HepG2 (cell line): ENCODE data around the gene OR4N2. TPM values are rescaled to one million over a fixed set of nuclear protein-coding genes. Genes with fewer than 3 reads are reported as not detected.
"Not testable (repeated sequence)": the region's sequence is repeated elsewhere in the genome, so short reads cannot be mapped to it uniquely, and the experiment has no call there.

ENCODE experiments used
- ATAC-seq: fragments of 200-7000 bp; cut with Tn5 transposase; 3 replicates; pipeline ENCODE4 v1.9.1; 2020; ENCODE audit warnings: mild to moderate bottlenecking, moderate library complexity
- BruUV-seq: library from RNA; stranded (reverse); fragments of 400-500 nt; replicated peaks from 2 replicates; lab custom pipeline; 2021; lab: Mats Ljungman, UMichigan
- CTCF ChIA-PET: fragments of 300-600 bp; formaldehyde crosslinking; extraction: SDS; loops from one replicate; lab custom pipeline; 2021; ENCODE audit warnings: low total read pairs, inconsistent platforms, low intra/inter-chr PET ratio; lab: Yijun Ruan, JAX
- POLR2A ChIA-PET: fragments of 350-600 bp; sonication (Branson Sonifier 250); formaldehyde crosslinking; loops from one replicate; lab custom pipeline; 2020; ENCODE audit warnings: antibody characterized with exemption, inconsistent platforms; lab: Yijun Ruan, JAX
- DNase-seq: peaks from one replicate; pipeline ENCODE4 v3.0.0-alpha.2; 2015; ENCODE audit warnings: low spot score
- FAIRE-seq: peaks from 3 replicates; lab custom pipeline; 2011; peaks lifted over from hg19 to GRCh38; lab: Jason Lieb, UNC
- H2AFZ ChIP-seq: one replicate; pipeline ENCODE4 v1.6.1; 2011; ENCODE audit warnings: low read length, inconsistent platforms
- H3K27ac ChIP-seq: fragments of 300-600 bp; 3 replicates; pipeline ENCODE4 v1.8.0; 2011; ENCODE audit warnings: mixed run types, mild to moderate bottlenecking, mixed read lengths, low read length, inconsistent platforms; ENCODE audit not compliant: insufficient read depth; ENCODE audit errors: extremely low read length
- H3K27me3 ChIP-seq, 2 experiments: fragments of 200-600 bp in 1 of 2; 2 replicates in 1 of 2; 3 replicates in 1 of 2; pipeline versions ENCODE4 v1.6.0 to v1.8.0; 2011; ENCODE audit warnings: low read length in 2 of 2, mild to moderate bottlenecking in 2 of 2, moderate library complexity in 2 of 2, inconsistent platforms in 1 of 2; ENCODE audit not compliant: insufficient read depth in 2 of 2, control insufficient read depth in 1 of 2
- H3K36me3 ChIP-seq, 2 experiments: fragments of 200-600 bp in 1 of 2; replicated peaks in 1 of 2; 2 replicates in 1 of 2; 3 replicates in 1 of 2; pipeline versions ENCODE4 v1.5.1 to v1.8.0; 2011; ENCODE audit warnings: low read length in 2 of 2, inconsistent platforms in 1 of 2; ENCODE audit not compliant: insufficient read depth in 2 of 2, control insufficient read depth in 1 of 2
- H3K4me1 ChIP-seq: 2 replicates; pipeline ENCODE4 v1.5.1; 2012; ENCODE audit warnings: low read length, inconsistent platforms; ENCODE audit not compliant: insufficient read depth
- H3K4me2 ChIP-seq: 2 replicates; pipeline ENCODE4 v1.6.0; 2011; ENCODE audit warnings: low read depth, low read length, inconsistent platforms
- H3K4me3 ChIP-seq, 3 experiments: fragments of 200-600 bp in 1 of 3; sonication (generic), shearing (Covaris generic) in 1 of 3; replicated peaks in 1 of 3; 2 replicates each; pipeline ENCODE4 v1.5.1; 2011 to 2016; ENCODE audit warnings: low read length in 3 of 3, inconsistent platforms in 2 of 3, low read depth in 2 of 3, mild to moderate bottlenecking in 2 of 3, control low read depth in 1 of 3, mixed read lengths in 1 of 3; ENCODE audit not compliant: insufficient read depth in 1 of 3
- H3K79me2 ChIP-seq: one replicate; pipeline ENCODE4 v1.6.1; 2011; ENCODE audit warnings: low read length, inconsistent platforms; ENCODE audit not compliant: insufficient read depth
- H3K9ac ChIP-seq: 2 replicates; pipeline ENCODE4 v1.6.0; 2011; ENCODE audit warnings: mild to moderate bottlenecking, low read depth, low read length, inconsistent platforms; ENCODE audit not compliant: insufficient read depth
- H3K9me3 ChIP-seq: 2 replicates; pipeline ENCODE4 v1.5.1; 2012; ENCODE audit warnings: mild to moderate bottlenecking, low read length
- H4K20me1 ChIP-seq: 2 replicates; pipeline ENCODE4 v1.6.0; 2011; ENCODE audit warnings: inconsistent platforms, mild to moderate bottlenecking, low read length, moderate library complexity; ENCODE audit not compliant: insufficient read depth
- WGBS: methylation state at CpG from one replicate; pipeline ENCODE4 v1.1.6; 2017; ENCODE audit warnings: low lambda C conversion rate; 5-methylcytosine and 5-hydroxymethylcytosine counted together
- in situ Hi-C: cut with HindIII; loops from 2 replicates; pipeline ENCODE4 v1.10.0; 2017; ENCODE audit warnings: low pct_unique_long_range_greater_than_20kb; ENCODE audit not compliant: extremely low pct_ligation_motif_present
- intact Hi-C: fragments of 100-400 bp; cut with micrococcal nuclease; formaldehyde crosslinking; loops from one replicate; pipeline ENCODE4 v1.10.0; 2022; ENCODE audit not compliant: unreplicated experiment
- polyA plus RNA-seq, 8 experiments: library from polyadenylated mRNA; depleted of rRNA in 3 of 8; stranded (reverse) in 7 of 8; unstranded in 1 of 8; fragments of >200 nt; fragmentation: Illumina TruSeq in 4 of 8; extraction: Trizol in 4 of 8; gene quantifications; 2 replicates each; pipeline versions ENCODE4 v1.2.1 to v1.2.3, GENCODE V29; 2011 to 2016; ENCODE audit warnings: low read depth in 4 of 8, missing spikeins in 1 of 8, mixed read lengths in 1 of 8; ENCODE audit not compliant: insufficient read depth in 1 of 8
- total RNA-seq, 5 experiments: library from RNA; depleted of rRNA; stranded (reverse); fragments of >200 nt; fragmentation: Illumina TruSeq; extraction: Trizol; gene quantifications; 2 replicates each; pipeline ENCODE4 v1.2.3, GENCODE V29; 2016; ENCODE audit warnings: low read depth in 1 of 5
- TF ChIP-seq, protein P1 (sequence below), 2 experiments: sonication (generic) in 1 of 2; formaldehyde crosslinking in 1 of 2; IDR thresholded peaks; 2 replicates each; pipeline versions ENCODE4 v1.4.0 to v1.6.1; 2018 to 2020; ENCODE audit warnings: missing genetic modification reagents in 2 of 2, borderline replicate concordance in 1 of 2, low read depth in 1 of 2, mild to moderate bottlenecking in 1 of 2, missing biosample characterization in 1 of 2

The OR4N2 gene
- total and polyA plus RNA-seq, 2 of the 13 experiments (the other 11 are each of a cell fraction or from before 2014, with no cell fraction given): not detected

GRCh38 chr14:19801118-19801464 is 2.5 kb upstream of the OR4N2 start:
- 24% methylated on average over 11 of the region's 13 CpGs for WGBS
- in situ Hi-C loops: no loop called here
- peak; percentile 48 for ATAC-seq

GRCh38 chr14:19813171-19813920 is 9.8 kb downstream of the OR4N2 start:
- intact Hi-C loops, H3K4me3 ChIP-seq, H4K20me1 ChIP-seq, H3K27ac ChIP-seq, H3K79me2 ChIP-seq, H3K4me1 ChIP-seq, BruUV-seq, DNase-seq, H2AFZ ChIP-seq, H3K27me3 ChIP-seq, POLR2A ChIA-PET, FAIRE-seq, H3K9ac ChIP-seq, in situ Hi-C loops, H3K36me3 ChIP-seq, H3K4me2 ChIP-seq, CTCF ChIA-PET, H3K9me3 ChIP-seq, ATAC-seq: not testable (repeated sequence)
- WGBS: 4% methylated on average over 4 of the region's 4 CpGs

More at GRCh38 chr14:19801118-19801464, 2.5 kb upstream of the OR4N2 start:
- Histone ChIP-seq H3K79me2 (no peaks in the 10 kb centered on the region), H3K36me3 (no peaks in the 10 kb centered on the region), H3K4me3 (no peak overlapping the region)
- POLR2A ChIA-PET: no interaction called here
- TF ChIP-seq, protein P1, sequence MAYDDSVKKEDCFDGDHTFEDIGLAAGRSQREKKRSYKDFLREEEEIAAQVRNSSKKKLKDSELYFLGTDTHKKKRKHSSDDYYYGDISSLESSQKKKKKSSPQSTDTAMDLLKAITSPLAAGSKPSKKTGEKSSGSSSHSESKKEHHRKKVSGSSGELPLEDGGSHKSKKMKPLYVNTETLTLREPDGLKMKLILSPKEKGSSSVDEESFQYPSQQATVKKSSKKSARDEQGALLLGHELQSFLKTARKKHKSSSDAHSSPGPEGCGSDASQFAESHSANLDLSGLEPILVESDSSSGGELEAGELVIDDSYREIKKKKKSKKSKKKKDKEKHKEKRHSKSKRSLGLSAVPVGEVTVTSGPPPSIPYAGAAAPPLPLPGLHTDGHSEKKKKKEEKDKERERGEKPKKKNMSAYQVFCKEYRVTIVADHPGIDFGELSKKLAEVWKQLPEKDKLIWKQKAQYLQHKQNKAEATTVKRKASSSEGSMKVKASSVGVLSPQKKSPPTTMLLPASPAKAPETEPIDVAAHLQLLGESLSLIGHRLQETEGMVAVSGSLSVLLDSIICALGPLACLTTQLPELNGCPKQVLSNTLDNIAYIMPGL (CRISPR knock-in tag; IDR thresholded peaks at IDR 0.05; ENCODE audit: borderline replicate concordance in 1 of 2, low read depth in 1 of 2): no peak
- TF ChIP-seq, all 625 proteins: peak for 0
- no TSS peak for BruUV-seq
- Histone ChIP-seq H3K4me2 (no peak overlapping the region), H2AFZ (no peak overlapping the region), H3K9me3 (no peaks in the 10 kb centered on the region), H3K27ac (no peak overlapping the region), H4K20me1 (no peaks in the 10 kb centered on the region), H3K27me3 (no peaks in the 10 kb centered on the region; a peak in 1 of 5 replicates), H3K9ac (no peak overlapping the region), H3K4me1 (no peaks in the 10 kb centered on the region)
- CTCF ChIA-PET: no interaction called here
- no peak for FAIRE-seq
- intact Hi-C loops: no loop called here
- no peak for DNase-seq

GRCh38 chr14:19819879-19820278 is 16.3 kb downstream of the OR4N2 start:
- H3K4me2 ChIP-seq, in situ Hi-C loops, H3K27me3 ChIP-seq, H3K79me2 ChIP-seq, H2AFZ ChIP-seq, intact Hi-C loops, H3K27ac ChIP-seq, H3K4me3 ChIP-seq, H3K36me3 ChIP-seq, FAIRE-seq, ATAC-seq, H3K9me3 ChIP-seq, BruUV-seq, H3K4me1 ChIP-seq, DNase-seq, H3K9ac ChIP-seq, CTCF ChIA-PET, H4K20me1 ChIP-seq, POLR2A ChIA-PET: not testable (repeated sequence)
- WGBS: 5% methylated on average over 1 of the region's 1 CpG

DNA sequence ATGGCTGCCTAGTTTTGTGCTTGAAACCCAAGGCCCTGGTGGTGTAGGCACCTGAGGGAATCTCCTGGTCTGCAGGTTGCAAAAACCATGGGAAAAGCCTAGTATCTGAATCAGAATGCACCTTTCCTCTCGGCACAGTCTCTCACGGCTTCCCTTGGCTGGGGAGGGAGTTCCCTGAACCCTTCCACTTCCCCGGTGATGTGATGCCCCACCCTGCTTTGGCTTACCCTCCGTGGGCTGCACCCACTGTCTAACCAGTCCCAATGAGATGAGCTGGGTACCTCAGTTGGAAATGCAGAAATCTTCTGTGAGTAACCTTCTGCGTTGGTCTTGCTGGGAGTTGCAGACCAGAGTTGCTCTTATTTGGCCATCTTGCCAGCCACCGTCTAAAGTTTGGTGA is 17.4 kb downstream of the OR4N2 start:
- CTCF ChIA-PET, H3K27ac ChIP-seq, ATAC-seq, H3K4me1 ChIP-seq, POLR2A ChIA-PET, H3K36me3 ChIP-seq, FAIRE-seq, H3K27me3 ChIP-seq, H4K20me1 ChIP-seq, intact Hi-C loops, H2AFZ ChIP-seq, in situ Hi-C loops, H3K4me2 ChIP-seq, H3K79me2 ChIP-seq, H3K9ac ChIP-seq, H3K4me3 ChIP-seq, DNase-seq, H3K9me3 ChIP-seq, BruUV-seq: not testable (repeated sequence)
- 13% methylated on average over 5 of the region's 6 CpGs for WGBS
